HG03108 (cell line): ENCODE data around the gene TREML1.
"Not testable (repeated sequence)": the region's sequence is repeated elsewhere in the genome, so short reads cannot be mapped to it uniquely, and the experiment has no call there.

ENCODE experiments used
- ATAC-seq: cut with Tn5 transposase; IDR thresholded peaks from one replicate; pipeline ENCODE4 v1.9.1; 2021; ENCODE audit warnings: moderate library complexity; ENCODE audit not compliant: unreplicated experiment

TREML1 gene

GRCh38 chr6:41153992-41154625, at the start of gene TREML1:
TSS of gene TREML1 (minus strand) at chr6:41154347. CDS start at chr6:41154288, 59 bp downstream.
- no peak for ATAC-seq

DNA sequence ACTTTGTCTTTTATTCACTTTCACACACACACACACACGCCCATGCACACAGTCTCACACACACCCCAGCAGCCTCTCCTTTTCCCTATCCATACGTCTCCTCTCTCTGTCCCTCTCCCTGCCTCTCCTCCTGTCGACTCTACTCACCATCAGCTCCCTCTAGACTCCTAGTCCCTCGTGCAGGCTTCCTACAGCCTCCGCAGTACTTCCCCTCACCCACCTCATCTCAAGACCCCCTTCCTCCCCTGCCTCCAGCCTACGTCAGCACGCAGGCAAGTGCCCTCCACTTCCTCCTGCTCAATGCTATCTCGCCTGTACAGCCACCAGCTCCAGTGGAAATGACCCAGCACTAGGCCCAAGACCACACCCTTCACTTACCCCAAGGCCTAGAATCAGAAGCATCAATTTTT, 47.6 kb upstream of the TREML1 start:
- no peak for ATAC-seq

DNA sequence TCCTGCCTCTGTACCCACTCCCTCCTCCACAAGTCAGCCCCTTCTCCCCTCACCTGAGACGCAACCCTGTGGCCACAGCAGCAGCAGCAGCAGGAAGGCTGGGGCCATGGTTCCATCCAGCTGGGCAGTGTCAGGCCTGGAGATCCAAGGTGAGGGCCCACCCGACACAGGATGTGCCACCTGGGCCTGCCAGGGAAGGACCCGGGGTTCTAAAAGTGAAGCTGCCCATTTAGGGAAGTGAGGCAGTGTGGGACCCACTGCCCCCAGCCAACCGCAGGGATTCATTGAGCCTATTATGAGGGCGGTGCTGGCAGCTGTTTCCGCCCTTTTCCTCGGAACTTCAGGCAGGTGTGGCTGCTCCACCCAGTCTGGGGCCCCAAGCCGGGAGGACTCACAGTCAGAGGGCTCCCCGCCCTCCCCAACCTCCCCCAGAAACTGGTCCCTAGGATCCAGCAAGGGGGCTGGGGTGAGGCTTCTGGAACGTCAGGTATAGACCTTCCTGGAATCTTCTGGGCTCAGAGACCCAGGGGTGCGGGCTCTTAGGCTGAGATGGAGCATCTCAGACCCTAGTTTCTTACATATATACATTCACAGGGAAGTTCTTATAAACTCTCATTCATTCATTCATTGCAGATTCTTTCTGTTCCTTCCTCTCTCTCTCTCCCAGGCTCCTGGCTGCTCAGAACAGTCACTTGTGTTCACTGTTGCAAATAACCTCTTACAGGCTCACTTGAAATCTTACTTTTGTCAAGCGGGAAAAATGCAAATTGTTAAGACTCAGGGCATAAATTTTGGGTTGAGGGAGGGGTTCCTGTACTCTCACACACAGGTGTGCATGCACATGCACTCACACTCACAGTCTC, 47.0 kb upstream of the TREML1 start, which contains the start of gene TREML2:
Gene TREML2 (minus strand): TSS at position 249 of the 863 bp plus-strand sequence. CDS start 141 bp downstream, at position 108.
- ATAC-seq = peak; percentile 50

DNA sequence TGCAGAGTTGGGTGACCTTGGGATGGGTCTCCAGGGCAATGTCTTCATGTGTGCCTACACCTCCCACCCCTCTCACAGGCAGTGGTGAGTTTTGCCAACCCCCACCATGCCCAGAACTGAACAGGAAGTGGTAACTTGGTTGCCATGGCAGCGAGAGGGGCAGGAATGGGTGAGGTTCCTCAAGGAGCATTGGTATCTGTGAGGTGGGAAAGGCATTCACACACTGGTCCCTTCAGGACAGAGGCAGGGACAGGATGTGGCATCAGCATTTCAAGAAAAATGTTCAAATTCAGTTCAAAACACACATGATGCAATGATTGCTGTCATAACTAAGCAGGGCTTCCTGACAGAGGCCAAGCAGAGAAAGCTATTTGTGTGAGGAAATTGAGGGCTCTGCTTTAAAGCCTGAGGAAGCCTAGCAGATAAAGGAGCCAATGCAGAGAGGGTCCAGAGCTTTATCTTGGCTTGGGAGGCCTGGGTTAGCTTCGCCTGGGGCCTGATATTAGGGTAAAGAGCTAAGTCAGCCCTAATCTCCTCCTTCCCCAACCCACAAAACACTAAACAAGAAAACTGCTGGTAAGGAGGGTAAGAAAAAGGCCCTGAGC, 46.3 kb upstream of the TREML1 start:
- peak; percentile 24 for ATAC-seq

DNA sequence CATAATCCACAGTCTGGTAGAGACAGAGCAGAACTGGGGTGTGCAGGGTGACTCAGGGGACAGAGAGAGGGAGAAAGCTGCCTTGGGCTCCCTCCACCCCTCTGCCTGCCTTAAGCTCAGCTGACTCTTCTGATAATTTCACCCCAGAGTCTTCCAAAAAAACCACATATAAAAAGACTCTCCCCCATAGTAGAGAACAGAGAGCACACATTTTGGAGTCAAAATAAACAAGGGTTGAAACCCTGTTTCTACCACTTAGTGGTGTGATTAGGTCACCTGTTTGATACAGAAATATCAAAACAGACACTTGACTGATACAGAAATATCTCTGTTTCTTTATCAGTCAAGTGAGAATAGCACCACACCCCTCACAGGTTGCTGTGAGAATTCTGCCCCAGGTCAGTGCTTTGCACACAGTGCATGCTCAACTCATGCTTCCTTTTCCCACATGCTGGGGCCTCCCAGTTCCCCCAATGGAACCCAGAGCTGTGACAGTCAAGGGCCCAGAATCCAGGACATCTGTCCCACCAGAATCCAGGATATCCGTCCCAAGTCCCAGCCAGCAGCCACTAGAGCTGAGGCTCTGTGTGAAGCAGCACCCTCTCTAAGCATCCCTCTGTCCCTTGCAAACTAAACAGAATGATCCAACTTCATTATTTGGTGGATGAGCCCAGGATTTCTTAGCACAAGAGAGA, 45.6 kb upstream of the TREML1 start:
- ATAC-seq = peak; percentile 51

DNA sequence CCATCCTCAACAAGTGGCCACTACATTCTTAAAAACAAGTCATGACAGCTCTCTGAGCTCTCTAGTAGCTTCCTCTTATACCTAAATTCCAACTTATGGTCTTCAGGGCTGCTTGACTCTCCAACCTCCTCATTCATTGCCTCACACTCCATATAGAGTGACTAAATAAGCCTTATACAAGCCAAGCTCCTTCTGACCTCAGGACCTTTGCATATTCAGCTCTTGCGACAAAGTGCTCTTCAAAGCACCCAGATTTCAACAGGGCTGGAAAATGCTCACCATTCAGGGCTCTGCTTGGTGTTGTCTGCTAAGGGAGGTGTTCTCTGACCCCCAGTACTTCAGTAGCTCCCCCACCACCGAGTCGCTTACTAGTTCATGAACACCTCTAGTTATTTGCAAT, 43.1 kb upstream of the TREML1 start:
- no peak for ATAC-seq

DNA sequence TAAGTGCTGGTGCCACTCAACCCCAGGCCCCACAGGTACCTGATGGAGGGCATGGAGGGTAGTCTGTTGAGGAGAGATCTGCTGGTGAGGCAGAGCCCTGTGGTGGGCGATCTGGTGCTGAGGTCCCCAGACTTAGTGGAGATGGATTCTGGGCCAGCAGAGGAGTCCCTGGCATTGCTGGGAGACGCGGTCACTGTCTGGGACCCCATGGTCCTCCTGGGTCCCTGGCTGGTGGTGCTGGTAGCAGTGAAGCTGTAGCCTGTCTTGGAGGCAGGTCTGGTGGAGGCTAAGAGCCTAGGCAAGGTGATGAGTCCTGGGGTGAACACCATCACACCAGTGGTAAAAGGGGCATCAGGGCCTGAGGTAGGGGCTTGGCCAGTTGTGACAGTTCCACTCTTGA, 40.2 kb upstream of the TREML1 start:
- ATAC-seq = no peak

DNA sequence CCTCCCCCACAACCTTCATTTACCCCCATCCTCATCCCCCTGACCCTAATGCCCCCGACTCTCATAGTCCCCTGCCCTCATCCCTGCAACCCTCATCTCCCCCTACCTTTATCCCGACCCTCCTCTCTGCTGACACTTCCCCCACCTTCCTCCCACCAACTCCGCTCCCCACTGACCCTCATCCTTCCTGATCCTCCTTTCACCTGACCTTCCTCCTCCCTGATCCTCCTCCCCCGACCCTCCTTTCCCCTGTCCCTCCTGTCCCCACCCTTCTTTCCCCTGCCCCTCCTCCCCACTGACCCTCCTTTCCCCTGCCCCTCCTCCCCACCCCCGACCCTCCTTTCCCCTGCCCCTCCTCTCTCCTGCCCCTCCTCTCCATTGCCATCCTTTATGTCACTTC, 39.7 kb upstream of the TREML1 start:
- ATAC-seq = no peak

GRCh38 chr6:41193171-41193734, 39.1 kb upstream of the TREML1 start:
- no peak for ATAC-seq

- ATAC-seq = no peak
Observed at GRCh38 chr6:41191569-41191968, 37.4 kb upstream of the TREML1 start.

DNA sequence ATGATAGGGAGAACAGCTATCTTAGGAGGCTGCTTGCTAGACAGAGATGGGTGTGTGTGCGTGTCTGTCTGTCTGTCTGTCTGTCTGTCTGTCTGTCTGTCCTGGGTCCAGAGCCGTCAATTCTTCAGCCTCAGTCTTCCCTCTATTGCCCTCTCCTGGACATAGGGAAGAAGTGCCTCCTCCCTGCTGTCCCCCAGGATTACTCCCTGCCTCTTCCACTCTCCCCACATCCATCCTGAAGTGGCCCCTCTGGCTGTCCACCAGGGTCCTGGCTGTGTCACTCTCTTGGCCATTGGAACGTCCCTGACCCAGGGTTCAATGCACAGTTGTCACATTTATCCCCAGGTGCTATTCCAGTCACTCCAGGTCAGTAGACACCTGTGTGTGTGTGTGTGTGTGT, 36.6 kb upstream of the TREML1 start:
- no peak for ATAC-seq

- ATAC-seq = no peak
Observed at GRCh38 chr6:41189967-41190366, 35.8 kb upstream of the TREML1 start.

DNA sequence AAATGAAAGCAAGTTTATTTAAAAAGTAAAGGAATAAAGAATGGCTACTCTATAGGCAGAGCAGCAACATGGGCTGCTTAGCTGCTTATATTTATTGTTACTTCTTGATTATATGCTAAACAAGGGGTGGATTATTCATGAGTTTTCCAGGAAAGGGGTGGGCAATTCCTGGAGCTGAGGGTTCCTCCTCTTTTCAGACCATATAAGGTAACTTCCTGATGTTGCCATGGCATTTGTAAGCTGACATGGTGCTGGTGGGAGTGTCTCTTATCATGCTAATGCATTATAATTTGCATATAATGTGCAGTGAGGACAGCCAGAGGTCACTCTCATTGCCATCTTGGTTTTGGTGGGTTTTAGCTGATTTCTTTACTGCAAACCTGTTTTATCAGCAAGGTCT, 34.9 kb upstream of the TREML1 start:
- ATAC-seq = not testable (repeated sequence)

- ATAC-seq = no peak
Observed at GRCh38 chr6:41187924-41188886, 34.1 kb upstream of the TREML1 start.

- ATAC-seq = no peak
Observed at GRCh38 chr6:41186031-41186562, 31.9 kb upstream of the TREML1 start.

- no peak for ATAC-seq
Observed at GRCh38 chr6:41184761-41185160, 30.6 kb upstream of the TREML1 start.

- ATAC-seq = peak; percentile 76
Observed at GRCh38 chr6:41182069-41183034, 28.2 kb upstream of the TREML1 start.

- no peak for ATAC-seq
Observed at GRCh38 chr6:41181566-41181965, 27.4 kb upstream of the TREML1 start.
